NCI-H345 treated with DMSO at 0.1 percent for 48 hours (cell line): ENCODE results near the gene RIMOC1.
A peak's percentile ranks its signal among the peaks of the same experiment; 100 is the strongest.

Experiments
- DNase-seq: peaks from one replicate; lab custom pipeline; 2025; ENCODE audit not compliant: unreplicated experiment; lab: John Stamatoyannopoulos, UW

RIMOC1 gene

DNA sequence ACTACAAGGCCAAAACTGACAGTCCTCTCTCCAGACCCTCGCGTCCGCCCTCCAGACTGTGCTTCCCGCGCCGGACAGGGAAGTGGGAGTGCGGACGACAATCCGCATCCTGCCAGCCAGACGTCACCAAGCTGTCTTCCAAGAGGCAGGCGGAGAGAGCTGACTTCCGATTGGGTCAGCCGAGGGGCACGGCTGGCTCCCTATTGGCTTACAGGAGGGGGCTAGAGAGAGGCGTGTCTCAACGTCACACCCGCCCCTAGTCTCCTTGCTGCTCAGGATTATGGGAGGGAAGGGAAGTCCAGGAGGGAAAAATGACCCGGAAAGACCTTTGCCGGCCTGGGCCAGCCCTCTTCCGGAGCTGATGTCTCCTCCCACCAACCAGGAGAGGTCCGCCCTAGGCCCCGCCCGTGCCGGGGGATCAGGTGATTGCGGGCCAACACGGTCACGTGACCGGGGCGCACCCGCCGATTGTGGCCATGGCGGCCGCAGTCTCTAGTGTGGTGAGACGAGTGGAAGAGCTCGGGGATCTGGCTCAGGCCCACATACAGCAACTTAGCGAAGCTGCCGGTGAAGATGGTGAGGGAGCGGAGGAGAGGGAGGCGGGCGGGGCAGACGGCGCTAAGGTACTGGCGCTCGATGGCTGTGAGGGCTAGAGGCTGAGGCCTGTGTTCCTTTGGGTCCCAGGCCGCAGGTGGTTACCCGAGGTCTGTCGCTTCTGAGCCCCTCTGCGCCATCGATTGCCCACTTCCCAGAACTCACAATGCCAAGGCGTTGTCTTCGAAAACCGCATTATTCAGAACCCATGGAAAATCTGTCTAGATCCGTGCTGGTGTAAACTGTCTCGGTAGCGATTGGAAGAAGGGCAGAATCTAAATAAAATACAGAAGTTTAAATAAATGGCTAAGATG, at the start of gene RIMOC1:
RIMOC1 (plus strand) TSS at position 453 of the 908 bp plus-strand sequence; CDS start at position 477, 24 bp downstream.
- DNase-seq = peak; percentile 99

DNA sequence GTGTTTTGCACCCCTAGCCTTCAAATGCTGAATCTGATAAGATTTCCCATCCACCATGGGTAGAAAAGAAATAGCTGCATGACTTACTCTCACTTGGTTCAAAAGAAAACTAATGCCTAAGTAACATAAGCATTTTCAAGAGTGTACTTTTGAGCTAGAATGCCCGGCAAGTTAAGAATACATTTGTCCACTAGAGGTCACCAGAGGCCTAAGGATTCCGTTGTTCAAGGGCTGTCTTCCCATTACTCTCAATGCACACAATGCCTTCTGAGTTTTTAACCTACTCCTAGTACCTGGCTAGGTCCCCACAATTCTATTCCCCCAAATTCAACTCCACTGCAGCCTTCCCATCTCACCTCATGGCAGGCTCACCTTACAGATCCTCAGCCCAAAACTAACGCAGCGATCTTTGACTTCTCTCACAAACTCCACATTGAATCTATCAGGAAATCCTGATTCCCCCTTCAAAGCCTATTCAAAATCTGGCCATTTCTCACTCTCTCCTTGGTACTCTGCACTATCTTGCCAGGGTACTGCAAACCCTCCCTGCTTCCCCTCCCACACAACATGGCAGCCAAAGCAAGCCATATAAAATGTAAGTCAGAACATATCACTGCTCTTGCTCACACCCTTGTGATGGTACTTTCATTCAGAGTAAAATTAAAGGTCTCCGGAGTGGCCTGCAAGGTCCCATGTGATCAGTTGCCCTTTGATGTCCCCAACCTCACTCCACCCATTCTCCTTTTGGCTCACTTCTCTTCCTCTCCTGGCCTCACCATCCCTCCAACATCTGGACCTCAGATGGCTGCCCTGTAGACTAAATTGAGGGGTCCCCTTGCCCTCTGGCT, 47.3 kb upstream of the RIMOC1 start:
- peak; percentile 61 for DNase-seq

DNA sequence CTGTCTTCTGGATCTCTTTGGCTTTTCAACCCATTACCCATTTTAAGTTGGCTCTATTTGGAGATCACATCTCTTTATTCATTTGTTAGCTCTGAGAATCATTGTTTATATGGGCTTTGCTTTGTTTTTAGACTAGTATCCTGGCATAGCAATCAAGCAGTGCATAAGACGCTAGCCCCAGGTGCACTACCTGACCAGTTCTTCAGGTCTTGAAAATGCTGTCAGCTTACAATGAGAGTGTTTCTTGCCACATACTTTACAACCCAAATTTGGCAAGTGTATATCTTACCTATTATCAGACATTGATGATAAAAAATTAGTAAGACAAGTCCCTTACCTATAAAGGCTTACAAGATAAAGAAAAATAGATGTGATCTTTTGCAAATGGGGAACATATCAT, 46.2 kb upstream of the RIMOC1 start:
- DNase-seq = no peak

DNA sequence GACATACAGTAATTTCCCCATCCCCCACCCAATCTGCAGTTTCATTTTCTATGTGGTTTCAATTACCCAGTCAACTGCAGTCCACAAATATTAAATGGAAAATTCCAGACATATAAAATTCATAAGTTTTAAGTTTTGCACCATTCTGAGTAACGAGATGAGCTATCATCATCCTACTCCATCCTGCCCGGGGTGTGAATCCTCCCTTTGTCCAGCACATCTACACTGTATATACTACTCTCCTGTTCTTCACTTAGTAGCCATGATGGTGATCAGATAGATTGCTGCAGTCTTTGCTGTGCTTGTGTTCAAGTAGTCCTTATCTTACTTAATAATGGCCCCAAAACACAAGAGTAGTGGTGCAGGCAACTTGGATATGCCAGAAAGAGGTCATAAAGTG, 45.3 kb upstream of the RIMOC1 start:
- DNase-seq = no peak

GRCh38 chr5:41863871-41864486, 40.2 kb upstream of the RIMOC1 start:
- DNase-seq = no peak

DNA sequence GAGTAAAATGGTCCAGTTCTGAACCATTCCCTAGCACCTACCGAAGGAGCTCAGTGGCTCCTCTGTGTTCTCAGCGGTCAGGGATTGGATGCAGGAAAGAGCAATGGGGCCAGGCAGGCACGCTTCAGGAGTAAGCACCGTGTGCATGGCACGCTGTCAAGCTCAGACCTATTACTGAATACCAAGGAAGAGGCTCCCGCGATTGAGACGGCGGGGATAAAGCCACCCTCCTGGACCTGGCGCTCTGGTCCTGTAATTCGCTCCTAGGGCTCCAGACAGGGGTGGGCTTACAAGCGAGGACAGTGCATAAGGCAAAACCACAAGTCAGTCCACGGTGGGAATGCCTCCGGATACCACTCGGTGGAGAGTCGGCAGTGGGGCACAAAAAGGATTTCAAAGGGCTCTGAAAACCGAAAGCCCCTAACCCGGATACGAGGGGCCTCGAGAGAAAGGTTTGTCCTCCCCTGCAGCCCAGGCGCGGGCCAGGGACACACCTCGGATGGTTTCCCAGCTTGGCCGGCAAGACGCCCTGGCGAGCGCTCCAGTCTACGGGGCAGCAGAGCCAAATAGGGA, 34.9 kb upstream of the RIMOC1 start:
- DNase-seq = no peak

- peak; percentile 40 for DNase-seq
Observed at GRCh38 chr5:41869724-41870626, 34.2 kb upstream of the RIMOC1 start, which contains the start of gene OXCT1. Gene OXCT1 (minus strand): TSS chr5:41870425. CDS start chr5:41870358, 67 bp downstream.

DNA sequence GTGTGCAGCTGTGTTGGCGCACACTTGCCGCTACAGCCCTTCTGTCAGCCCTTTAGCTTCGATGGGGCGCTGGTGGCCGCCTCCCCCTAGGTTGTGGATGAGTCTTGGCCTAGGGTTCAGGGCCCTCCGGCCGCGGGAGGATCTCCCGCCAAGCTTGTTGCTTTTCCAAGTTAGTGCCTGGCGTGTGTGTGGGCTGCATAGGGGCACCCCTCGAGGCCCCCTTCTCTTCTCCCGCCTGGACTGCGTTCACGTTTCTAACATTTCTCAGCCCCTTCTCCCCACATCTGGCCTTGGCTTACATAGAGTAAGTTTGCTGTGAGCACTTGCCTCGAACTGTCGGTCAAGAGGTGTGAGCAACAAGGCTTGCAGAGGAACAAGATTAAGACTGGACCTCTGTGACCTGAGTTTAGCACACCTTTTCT, 33.5 kb upstream of the RIMOC1 start:
- DNase-seq = no peak

DNA sequence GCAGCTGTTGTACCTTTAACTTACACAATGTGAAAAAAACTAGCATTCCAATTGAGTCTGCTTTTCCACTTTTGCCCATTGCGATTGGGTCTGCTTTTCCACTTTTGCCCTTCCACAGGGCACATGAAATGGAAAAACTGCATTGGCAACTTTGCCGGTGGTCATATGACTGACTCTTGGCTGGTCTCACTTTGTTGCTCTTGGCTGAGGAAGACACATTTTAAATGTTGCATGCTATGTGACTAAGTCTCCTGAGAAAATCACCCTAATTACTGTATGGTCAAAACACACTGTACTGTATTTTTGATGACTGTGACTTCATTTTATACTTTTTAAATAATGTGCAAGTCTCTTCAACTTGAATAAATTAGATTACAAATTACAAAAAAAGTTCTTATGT, 32.3 kb upstream of the RIMOC1 start:
- no peak for DNase-seq

DNA sequence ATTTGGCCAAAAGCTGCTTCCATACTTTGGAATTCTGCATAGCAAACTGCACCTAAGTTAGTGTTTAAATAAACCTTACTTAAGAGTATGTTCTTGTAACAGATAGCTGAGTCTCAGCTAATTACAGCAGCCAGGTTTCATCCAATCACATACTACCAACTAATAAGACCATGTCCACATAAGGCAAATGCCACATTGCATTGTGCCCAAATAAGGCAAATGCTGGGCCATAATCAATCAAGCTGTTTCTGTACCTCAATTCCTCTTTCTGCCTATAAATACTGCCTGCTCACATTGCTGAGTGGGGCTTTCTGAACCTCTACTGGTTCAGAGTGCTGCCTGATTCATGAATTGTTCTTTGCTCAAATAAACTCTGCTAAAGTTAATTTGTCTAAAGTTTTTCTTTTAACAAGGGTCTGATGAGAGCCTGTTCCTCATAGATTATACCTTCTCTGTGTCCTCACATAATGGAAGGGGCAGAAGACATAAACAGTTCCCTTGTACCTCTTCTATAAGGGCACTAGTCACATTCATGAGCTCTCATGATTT, 29.6 kb upstream of the RIMOC1 start:
- DNase-seq = no peak

- no peak for DNase-seq
Observed at GRCh38 chr5:41875121-41875520, 29.0 kb upstream of the RIMOC1 start.

- no peak for DNase-seq
Observed at GRCh38 chr5:41876678-41877077, 27.5 kb upstream of the RIMOC1 start.

GRCh38 chr5:41877408-41877807, 26.7 kb upstream of the RIMOC1 start:
- DNase-seq = no peak

- no peak for DNase-seq
Observed at GRCh38 chr5:41878173-41878572, 26.0 kb upstream of the RIMOC1 start.

DNA sequence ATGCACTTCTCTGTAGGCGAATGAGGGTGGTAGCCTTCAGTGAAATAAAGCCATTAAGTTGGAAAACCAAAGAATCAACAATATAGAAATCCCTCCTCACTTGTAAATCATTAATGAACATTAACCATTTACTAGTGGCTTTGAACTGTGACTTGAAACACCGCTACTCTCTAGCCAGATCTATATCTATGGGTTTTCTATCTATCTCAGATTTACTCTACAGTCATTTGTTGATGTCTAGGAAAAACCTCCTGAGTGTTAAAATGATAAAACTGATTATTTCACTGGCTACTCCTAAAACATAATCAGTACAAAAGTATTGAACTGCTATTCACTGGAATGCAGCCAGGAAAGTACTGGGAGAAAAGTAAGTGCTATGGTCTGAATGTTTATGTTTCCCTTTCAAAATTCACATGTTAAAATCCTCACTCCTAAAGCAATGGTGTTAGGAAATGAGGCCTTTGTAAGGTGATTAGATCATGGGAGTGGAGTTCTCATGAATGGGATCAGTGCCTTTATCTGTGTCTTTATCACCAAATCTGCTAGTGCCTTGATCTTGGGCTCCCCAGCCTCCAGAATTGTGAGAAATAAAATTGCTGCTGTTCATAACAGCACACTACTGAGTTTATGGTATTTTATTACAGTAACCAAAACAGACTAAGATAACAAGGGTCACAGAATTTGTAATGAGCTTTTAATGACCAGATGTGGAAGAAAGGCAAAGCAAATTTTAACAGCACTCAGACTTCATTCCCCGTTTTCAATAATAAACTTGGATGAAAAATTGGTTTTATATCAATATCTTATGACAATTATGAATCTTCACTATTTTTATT, 25.3 kb upstream of the RIMOC1 start:
- no peak for DNase-seq

GRCh38 chr5:41882765-41883164, 21.4 kb upstream of the RIMOC1 start:
- DNase-seq = no peak

- DNase-seq = no peak
Observed at GRCh38 chr5:41883243-41883642, 20.9 kb upstream of the RIMOC1 start.

DNA sequence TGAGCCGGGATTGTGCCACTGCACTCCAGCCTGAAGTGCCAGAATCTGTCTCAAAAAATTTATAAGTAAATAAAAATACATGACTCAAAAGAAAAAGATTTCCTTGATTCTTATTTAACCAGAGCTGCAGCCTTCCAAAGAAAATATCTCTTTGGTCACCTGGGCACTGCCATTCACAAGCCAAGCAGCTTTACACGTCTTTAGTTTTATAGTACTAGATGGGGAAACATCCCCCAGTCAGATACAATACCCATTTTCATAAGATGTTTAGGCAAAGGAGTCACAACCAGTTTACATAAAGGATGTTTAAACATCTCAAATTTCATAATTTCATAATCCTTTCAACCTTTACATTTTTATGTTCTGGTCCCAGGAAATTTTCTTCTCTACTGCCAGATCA, 20.2 kb upstream of the RIMOC1 start:
- DNase-seq = no peak

- no peak for DNase-seq
Observed at GRCh38 chr5:41885286-41885685, 18.9 kb upstream of the RIMOC1 start.
